Middle frontal gyrus (tissue), 1 donor: ENCODE measurements around the gene C2CD4C.
A peak's percentile ranks its signal among the peaks of the same experiment; 100 is the strongest.
"Not testable (repeated sequence)": the region's sequence is repeated elsewhere in the genome, so short reads cannot be mapped to it uniquely, and the experiment has no call there.

Experiments used
- DNase-seq: peaks from one replicate; pipeline ENCODE4 v3.0.0-alpha.2; 2015; ENCODE audit warnings: low spot score; ENCODE audit errors: extremely low spot score

C2CD4C gene

DNA sequence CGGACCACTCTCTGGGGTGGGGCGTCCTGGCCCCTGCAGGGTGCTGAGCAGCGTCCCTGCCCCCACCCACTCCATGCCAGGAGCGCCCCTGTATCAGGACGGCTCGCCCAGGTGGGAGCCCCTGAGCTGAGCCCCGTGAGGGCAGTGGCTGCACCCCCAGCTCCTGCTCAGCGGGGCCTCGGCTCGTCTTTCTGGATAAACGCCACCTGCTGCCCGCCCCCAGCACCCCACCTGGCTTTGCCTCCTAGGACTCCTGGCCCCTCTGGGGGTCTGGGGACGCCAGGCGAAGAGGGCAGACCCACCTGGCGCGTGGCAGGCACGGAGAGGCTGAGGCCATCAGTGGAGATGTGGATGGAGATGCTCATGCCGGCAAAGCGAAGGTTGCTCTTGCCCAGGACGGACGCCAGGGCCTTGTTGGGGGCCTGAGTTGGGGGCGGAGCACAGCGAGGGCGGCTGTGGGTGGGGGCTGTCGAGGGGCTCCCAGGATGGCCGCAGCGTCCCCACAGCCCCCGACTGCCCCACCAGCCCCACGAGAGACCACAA, 29.5 kb upstream of the C2CD4C start:
- DNase-seq = no peak

- DNase-seq = no peak
Measured at GRCh38 chr19:437041-437440, 28.1 kb upstream of the C2CD4C start.

DNA sequence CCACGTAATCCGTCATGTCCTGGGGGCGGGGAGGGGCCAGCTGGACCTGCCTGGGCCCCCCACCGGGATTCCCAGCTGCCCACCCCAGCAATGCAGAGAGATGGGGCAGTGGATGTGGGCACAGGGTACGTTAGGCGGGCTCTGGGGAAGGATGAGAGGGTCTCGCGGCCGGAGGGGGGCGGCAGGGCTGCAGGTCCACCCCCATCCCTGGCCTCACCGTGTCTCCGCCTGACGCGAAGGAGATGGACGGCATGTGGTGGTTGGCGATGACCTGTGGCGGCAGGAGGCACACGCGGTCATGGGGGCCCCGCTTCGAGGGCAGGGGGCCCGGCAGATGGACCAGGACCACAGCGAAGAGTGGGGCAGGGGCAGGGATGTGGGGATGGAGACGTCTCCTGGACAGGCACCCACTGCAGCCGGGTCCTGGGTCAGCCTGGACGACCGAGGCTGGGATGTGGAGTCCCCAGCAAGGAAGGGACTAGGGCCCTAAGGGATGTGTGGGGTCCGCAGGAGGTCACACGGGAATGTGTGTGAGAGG, 27.5 kb upstream of the C2CD4C start:
- no peak for DNase-seq

DNA sequence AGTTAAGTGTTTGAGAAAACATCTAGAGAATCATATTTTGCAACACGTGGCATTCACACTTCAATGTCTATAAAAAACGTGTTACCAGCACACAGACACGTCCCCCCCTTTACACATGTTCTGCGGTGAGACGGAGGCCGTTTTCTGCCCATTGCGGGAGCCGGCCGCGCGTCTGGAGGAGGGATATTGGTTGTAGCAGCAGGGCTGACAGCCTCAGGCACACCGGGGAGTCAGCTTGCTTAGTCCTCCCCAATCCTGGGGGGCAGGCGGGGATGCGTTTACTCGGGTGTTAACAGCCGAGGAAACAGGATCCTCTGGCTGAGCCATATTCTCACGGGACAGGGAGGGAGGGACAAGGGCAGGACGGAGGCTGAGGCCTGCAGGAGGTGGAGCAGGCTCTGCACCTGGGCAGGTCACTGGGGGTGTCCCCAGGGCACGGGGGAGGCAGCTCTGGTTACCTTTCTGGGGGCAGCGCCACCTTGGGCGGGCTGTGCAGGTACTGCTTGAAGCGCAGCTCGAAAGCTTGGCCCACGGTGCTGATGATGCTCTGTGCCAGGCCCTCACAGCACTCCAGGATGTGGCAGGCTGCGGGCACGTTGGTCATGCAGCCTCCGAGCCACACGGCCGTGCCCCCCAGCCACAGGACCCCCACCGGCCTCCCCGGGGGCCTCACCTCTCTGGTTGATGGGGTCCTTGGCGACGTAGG, 26.9 kb upstream of the C2CD4C start:
- DNase-seq = peak; percentile 31

DNA sequence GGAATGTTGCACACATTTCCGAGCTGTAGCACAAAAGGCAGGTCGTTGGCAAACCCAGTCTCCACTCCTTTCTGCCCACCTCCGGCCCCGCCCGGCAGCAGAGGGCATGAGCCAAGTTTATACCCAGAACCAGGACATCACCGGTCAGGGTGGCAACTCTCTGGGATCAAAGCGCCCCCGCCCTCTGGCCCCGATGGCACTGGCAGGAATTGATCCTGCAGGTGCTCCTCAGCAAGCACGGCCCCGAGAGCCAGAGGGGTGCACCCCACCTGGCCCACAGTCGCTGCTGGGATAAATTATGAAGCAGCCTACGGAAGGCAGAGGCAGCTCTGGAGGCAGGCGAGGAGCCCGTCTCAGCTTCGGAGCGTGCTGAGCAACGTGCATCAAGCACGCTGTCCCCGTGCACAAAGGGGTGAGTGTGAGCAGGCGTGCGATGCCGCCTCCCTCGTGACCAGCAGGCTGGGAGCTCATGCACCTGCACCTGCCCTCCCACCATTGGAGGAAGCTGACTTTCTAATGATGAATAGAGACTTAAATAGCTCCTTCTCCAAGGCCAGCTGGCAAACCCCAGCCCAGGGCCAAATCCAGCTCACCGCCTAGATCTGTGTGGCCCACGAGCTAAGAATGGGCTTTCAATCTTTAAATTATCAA, 26.2 kb upstream of the C2CD4C start:
- no peak for DNase-seq

DNA sequence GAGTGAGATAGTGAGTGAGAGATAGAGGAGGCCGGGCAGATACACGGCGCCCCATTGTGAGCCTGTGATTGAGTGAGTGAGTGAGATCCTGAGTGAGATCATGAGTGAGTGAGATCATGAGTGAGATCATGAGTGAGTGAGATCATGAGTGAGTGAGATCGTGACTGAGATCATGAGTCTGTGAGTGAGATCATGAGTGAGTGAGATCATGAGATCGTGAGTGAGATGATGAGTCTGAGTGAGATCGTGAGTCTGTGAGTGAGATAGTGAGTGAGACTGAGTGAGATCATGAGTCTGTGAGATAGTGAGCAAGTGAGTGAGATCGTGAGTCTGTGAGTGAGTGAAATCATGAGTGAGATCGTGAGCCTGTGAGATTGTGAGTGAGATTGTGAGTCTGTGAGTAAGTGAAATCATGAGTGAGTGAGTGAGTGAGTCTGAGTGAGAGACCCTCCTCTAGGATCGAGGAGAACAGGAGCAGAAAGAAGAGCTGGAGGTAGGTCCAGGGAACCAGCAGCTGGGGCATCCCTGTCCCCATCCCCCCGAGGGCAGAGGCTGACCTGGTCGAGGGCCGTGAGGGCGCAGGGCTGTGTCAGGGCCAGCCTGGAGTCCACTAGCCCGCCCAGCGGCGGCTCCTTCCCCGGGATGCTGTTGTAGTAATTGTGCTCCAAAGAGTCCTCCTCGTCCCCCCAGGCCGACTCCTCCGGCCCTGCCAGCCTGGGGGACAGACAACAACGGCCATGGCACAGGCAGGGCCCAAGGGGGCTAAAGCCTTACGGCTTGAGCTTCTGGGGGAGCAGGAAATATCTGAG, 25.4 kb upstream of the C2CD4C start:
- no peak for DNase-seq

DNA sequence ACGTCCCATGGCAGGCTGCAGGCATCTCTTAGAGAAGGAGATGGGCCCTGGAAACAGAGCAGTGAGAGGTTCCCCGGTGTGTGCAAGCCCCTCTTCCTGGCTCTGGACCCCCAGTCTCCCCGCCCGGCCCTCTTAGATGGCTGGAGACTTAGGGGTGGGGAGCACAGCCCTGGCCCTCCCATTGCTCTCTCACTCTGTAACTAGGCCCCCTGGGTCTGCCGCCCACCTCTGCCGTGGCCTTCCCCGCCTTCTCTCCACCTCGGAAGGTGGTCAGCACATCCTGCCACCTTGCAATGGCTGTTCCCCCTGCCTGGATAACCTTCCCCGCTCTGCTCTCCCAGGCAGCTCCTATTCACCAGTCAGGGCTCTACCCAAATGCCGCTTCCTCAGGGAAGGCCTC, 21.8 kb upstream of the C2CD4C start:
- no peak for DNase-seq

- no peak for DNase-seq
Measured at GRCh38 chr19:428149-428548, 19.2 kb upstream of the C2CD4C start.

DNA sequence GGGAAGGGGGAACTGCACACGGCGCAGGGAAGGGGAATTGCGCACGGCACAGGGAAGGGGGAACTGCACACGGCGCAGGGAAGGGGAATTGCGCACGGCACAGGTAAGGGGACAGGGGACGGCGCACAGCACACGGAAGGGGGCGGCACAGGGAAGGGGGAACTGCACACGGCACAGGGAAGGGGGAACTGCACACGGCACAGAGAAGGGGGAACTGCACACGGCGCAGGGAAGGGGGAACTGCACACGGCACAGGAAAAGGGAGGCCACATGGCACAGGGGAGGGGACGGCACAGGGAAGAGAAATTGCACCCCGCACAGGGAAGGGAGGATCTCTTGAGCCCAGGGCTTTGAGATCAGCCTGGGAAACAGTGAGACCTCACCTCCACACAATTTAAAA, 18.7 kb upstream of the C2CD4C start:
- DNase-seq = not testable (repeated sequence)

GRCh38 chr19:426725-427445, 17.9 kb upstream of the C2CD4C start:
- peak; percentile 17 for DNase-seq

GRCh38 chr19:425056-425455, 16.1 kb upstream of the C2CD4C start:
- DNase-seq = no peak

- no peak for DNase-seq
Measured at GRCh38 chr19:424546-424945, 15.6 kb upstream of the C2CD4C start.

- no peak for DNase-seq
Measured at GRCh38 chr19:423691-424466, 14.9 kb upstream of the C2CD4C start.

DNA sequence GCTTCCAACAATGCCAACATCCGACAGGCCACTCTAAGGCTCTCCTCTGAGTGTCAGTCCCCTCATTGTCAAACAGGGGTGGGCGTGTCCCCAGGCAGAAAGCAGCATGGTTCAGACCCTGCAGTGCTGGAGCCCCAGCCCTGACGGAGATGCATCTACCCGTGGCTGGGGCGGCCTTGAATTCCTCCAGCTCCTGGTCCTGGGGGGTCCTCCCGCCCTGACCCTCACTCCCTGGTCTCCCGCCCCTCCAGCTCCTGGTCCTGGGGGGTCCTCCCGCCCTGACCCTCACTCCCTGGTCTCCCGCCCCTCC, 13.9 kb upstream of the C2CD4C start:
- not testable (repeated sequence) for DNase-seq

- no peak for DNase-seq
Measured at GRCh38 chr19:422213-422916, 13.4 kb upstream of the C2CD4C start.

GRCh38 chr19:419721-420515, 11.0 kb upstream of the C2CD4C start:
- no peak for DNase-seq

- DNase-seq = no peak
Measured at GRCh38 chr19:418761-419671, 10.1 kb upstream of the C2CD4C start.

DNA sequence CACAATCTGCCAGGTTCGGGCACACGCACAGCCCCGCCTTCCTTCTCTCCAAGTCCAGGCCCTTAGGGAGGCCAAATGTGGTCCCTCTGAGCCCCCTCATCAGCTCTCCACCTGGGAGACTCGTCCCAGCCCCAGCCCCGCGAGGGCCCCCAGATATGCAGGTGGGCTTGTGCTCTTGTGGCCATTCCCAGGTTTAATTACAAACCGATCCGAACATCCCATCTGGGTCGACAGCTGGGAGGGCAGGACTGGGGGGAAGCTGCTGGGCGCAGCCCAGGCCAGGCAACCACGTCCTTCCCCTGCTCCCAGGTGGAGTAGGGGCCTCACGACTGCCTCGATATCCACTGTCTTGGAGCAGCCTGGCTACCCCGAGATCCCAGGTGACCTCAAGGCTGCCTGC, 7.5 kb upstream of the C2CD4C start:
- DNase-seq = no peak
